Activated CD4-positive, alpha-beta T cell treated with anti-CD3 and anti-CD28 coated beads, Interleukin-2, amount 50 U/mL, for 24 hours (primary cell): Measurements from ENCODE around the gene TEAD3.

Source experiments
- DNase-seq, 2 donors: peaks; one replicate each; pipeline ENCODE4 v3.0.0-alpha.2; 2020; ENCODE audit warnings: low read depth in 1 of 2, low spot score in 1 of 2

The TEAD3 gene

GRCh38 chr6:35492974-35493284 is 4.0 kb downstream of the TEAD3 start:
- no peak for DNase-seq

- DNase-seq, result no peak
Observed at GRCh38 chr6:35492258-35492973, 4.5 kb downstream of the TEAD3 start.

GRCh38 chr6:35491558-35492257 is 5.2 kb downstream of the TEAD3 start:
- DNase-seq, result no peak

GRCh38 chr6:35490821-35491557 is 5.9 kb downstream of the TEAD3 start:
- no peak for DNase-seq

GRCh38 chr6:35489995-35490791 is 6.7 kb downstream of the TEAD3 start:
- no peak for DNase-seq

- no peak for DNase-seq
Observed at GRCh38 chr6:35489066-35489465, 7.8 kb downstream of the TEAD3 start.

- DNase-seq, result no peak
Observed at GRCh38 chr6:35488517-35488862, 8.4 kb downstream of the TEAD3 start.

GRCh38 chr6:35487658-35488516 is 9.0 kb downstream of the TEAD3 start:
- DNase-seq, result no peak

GRCh38 chr6:35486005-35486925 is 10.6 kb downstream of the TEAD3 start:
- no peak for DNase-seq

- no peak for DNase-seq
Observed at GRCh38 chr6:35485402-35485877, 11.4 kb downstream of the TEAD3 start.

GRCh38 chr6:35484921-35485392 is 11.9 kb downstream of the TEAD3 start:
- DNase-seq, result no peak

- DNase-seq, result no peak
Observed at GRCh38 chr6:35483893-35484645, 12.8 kb downstream of the TEAD3 start.

- no peak for DNase-seq
Observed at GRCh38 chr6:35483490-35483889, 13.4 kb downstream of the TEAD3 start.

- no peak for DNase-seq
Observed at GRCh38 chr6:35483062-35483461, 13.8 kb downstream of the TEAD3 start.

GRCh38 chr6:35481226-35481625 is 15.7 kb downstream of the TEAD3 start:
- no peak for DNase-seq

- no peak for DNase-seq
Observed at GRCh38 chr6:35480176-35480575, 16.7 kb downstream of the TEAD3 start.

GRCh38 chr6:35478259-35478658 is 18.6 kb downstream of the TEAD3 start:
- DNase-seq, result no peak

GRCh38 chr6:35477551-35478179 is 19.2 kb downstream of the TEAD3 start:
- no peak for DNase-seq
